ENCODE measurements around the gene GLI3.

GLI3 gene

GRCh38 chr7:42049761-42050160 lies 187.2 kb downstream of the GLI3 start:
- TF ChIP-seq ZNF394 (tag by site-specific recombination; IDR thresholded peaks at IDR 0.05; ENCODE audit: borderline replicate concordance) (no peak), ZNF16 (tag by site-specific recombination; IDR thresholded peaks at IDR 0.05; ENCODE audit: low read depth) (no peak), ZNF777 (tag by site-specific recombination; IDR thresholded peaks at IDR 0.05; ENCODE audit: borderline replicate concordance) (no peak), ZNF433 (tag by site-specific recombination; IDR thresholded peaks at IDR 0.05; ENCODE audit: low read depth) (no peak), ZNF560 (tag by site-specific recombination; IDR thresholded peaks at IDR 0.05; ENCODE audit: borderline replicate concordance) (no peak), TCF7L2 (IDR thresholded peaks at IDR 0.05; ENCODE audit: borderline replicate concordance, low read depth, low read length) (no peak)
- no peak overlapping the region for H3K27ac ChIP-seq (ENCODE audit: extremely low read depth, low read depth, low read length)
- H3K4me3 ChIP-seq (ENCODE audit: low read depth, low read length): no peak overlapping the region
- no peaks in the 10 kb centered on the region for H3K9me3 ChIP-seq (ENCODE audit: control insufficient read depth, insufficient read depth, low read depth, low read length)
- 0 out of 2 replicates have a peak, but pooled peaks cover 3% of the 10 kb centered on the region for H3K4me1 ChIP-seq (ENCODE audit: control insufficient read depth, insufficient read depth, low read length)
- peaks cover 3 to 25% of the 10 kb centered on the region in 2 experiments for H3K36me3 ChIP-seq (ENCODE audit: control insufficient read depth in 2 of 2, insufficient read depth in 1 of 2, low read length in 2 of 2)
- POLR2A ChIA-PET: no interaction called here
- CTCF ChIA-PET: interaction anchor here (0.5 to 1.1 kb wide), 3 partner anchors 9 to 500 kb away, joined by 3 to 4 read pairs (median 3); no protein-coding TSS in a partner anchor

DNA sequence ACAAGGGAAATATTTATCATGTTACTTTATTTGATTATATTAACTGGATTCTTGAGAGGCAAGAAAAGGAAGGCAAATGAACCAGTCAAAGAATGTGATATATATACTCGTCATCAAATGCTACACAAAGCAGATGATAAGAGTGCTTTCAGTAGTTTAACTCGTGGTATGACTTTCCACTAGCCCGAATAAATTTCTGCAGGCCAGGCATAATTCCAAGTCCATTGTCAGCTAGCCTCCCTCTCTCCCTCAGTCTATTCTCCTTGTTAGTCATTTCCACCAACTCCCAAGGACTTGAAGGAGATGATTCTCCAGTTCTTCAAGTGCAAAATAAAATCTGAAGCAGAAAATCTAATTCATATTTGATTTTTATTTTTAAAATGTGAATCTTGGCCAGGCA lies 190.5 kb downstream of the GLI3 start:
- Histone ChIP-seq H3K9me3 (ENCODE audit: control insufficient read depth, insufficient read depth, low read depth, low read length) (no peaks in the 10 kb centered on the region), H3K36me3 (ENCODE audit: control insufficient read depth in 2 of 2, insufficient read depth in 1 of 2, low read length in 2 of 2) (peaks cover 3 to 37% of the 10 kb centered on the region in 2 experiments), H3K27ac (ENCODE audit: extremely low read depth, low read depth, low read length) (no peak overlapping the region), H3K4me3 (ENCODE audit: low read depth, low read length) (no peak overlapping the region), H3K4me1 (ENCODE audit: control insufficient read depth, insufficient read depth, low read length) (no peaks in the 10 kb centered on the region)
- POLR2A ChIA-PET: no interaction called here
- CTCF ChIA-PET: interaction anchor here (0.8 to 1.0 kb wide), 2 partner anchors 335 to 379 kb away, joined by 3 read pairs; no protein-coding TSS in a partner anchor
- TF ChIP-seq KLF8 (tag by site-specific recombination; IDR thresholded peaks at IDR 0.05): no peak
- TF ChIP-seq ZNF223 (tag by site-specific recombination; IDR thresholded peaks at IDR 0.05): no peak
- TF ChIP-seq, protein P1, sequence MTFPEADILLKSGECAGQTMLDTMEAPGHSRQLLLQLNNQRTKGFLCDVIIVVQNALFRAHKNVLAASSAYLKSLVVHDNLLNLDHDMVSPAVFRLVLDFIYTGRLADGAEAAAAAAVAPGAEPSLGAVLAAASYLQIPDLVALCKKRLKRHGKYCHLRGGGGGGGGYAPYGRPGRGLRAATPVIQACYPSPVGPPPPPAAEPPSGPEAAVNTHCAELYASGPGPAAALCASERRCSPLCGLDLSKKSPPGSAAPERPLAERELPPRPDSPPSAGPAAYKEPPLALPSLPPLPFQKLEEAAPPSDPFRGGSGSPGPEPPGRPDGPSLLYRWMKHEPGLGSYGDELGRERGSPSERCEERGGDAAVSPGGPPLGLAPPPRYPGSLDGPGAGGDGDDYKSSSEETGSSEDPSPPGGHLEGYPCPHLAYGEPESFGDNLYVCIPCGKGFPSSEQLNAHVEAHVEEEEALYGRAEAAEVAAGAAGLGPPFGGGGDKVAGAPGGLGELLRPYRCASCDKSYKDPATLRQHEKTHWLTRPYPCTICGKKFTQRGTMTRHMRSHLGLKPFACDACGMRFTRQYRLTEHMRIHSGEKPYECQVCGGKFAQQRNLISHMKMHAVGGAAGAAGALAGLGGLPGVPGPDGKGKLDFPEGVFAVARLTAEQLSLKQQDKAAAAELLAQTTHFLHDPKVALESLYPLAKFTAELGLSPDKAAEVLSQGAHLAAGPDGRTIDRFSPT (tag by site-specific recombination; IDR thresholded peaks at IDR 0.05): no peak
- TF ChIP-seq ATF2 (tag by site-specific recombination; IDR thresholded peaks at IDR 0.05; ENCODE audit: low read depth): no peak
- TF ChIP-seq ZFHX2 (tag by site-specific recombination; conservative IDR thresholded peaks at IDR 0.05): no peak
- TF ChIP-seq, protein P2, sequence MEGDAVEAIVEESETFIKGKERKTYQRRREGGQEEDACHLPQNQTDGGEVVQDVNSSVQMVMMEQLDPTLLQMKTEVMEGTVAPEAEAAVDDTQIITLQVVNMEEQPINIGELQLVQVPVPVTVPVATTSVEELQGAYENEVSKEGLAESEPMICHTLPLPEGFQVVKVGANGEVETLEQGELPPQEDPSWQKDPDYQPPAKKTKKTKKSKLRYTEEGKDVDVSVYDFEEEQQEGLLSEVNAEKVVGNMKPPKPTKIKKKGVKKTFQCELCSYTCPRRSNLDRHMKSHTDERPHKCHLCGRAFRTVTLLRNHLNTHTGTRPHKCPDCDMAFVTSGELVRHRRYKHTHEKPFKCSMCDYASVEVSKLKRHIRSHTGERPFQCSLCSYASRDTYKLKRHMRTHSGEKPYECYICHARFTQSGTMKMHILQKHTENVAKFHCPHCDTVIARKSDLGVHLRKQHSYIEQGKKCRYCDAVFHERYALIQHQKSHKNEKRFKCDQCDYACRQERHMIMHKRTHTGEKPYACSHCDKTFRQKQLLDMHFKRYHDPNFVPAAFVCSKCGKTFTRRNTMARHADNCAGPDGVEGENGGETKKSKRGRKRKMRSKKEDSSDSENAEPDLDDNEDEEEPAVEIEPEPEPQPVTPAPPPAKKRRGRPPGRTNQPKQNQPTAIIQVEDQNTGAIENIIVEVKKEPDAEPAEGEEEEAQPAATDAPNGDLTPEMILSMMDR (tag by site-specific recombination; IDR thresholded peaks at IDR 0.05): no peak
- no peak for TF ChIP-seq ZNF473 (tag by site-specific recombination; IDR thresholded peaks at IDR 0.05)
- TF ChIP-seq ZFP41 (tag by site-specific recombination; IDR thresholded peaks at IDR 0.05; ENCODE audit: borderline replicate concordance): no peak
- TF ChIP-seq TSHZ1 (tag by site-specific recombination; IDR thresholded peaks at IDR 0.05; ENCODE audit: borderline replicate concordance): no peak
- TF ChIP-seq, protein P3, sequence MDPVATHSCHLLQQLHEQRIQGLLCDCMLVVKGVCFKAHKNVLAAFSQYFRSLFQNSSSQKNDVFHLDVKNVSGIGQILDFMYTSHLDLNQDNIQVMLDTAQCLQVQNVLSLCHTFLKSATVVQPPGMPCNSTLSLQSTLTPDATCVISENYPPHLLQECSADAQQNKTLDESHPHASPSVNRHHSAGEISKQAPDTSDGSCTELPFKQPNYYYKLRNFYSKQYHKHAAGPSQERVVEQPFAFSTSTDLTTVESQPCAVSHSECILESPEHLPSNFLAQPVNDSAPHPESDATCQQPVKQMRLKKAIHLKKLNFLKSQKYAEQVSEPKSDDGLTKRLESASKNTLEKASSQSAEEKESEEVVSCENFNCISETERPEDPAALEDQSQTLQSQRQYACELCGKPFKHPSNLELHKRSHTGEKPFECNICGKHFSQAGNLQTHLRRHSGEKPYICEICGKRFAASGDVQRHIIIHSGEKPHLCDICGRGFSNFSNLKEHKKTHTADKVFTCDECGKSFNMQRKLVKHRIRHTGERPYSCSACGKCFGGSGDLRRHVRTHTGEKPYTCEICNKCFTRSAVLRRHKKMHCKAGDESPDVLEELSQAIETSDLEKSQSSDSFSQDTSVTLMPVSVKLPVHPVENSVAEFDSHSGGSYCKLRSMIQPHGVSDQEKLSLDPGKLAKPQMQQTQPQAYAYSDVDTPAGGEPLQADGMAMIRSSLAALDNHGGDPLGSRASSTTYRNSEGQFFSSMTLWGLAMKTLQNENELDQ (tag by site-specific recombination; IDR thresholded peaks at IDR 0.05; ENCODE audit: low read depth): no peak
- TF ChIP-seq ZNF157 (tag by site-specific recombination; IDR thresholded peaks at IDR 0.05): no peak
- no peak for TF ChIP-seq ZNF133 (tag by site-specific recombination; IDR thresholded peaks at IDR 0.05)
- TF ChIP-seq ZNF214 (tag by site-specific recombination; IDR thresholded peaks at IDR 0.05; ENCODE audit: borderline replicate concordance): no peak
- no peak for TF ChIP-seq SP7 (tag by site-specific recombination; IDR thresholded peaks at IDR 0.05)
- TF ChIP-seq ZNF639 (tag by site-specific recombination; IDR thresholded peaks at IDR 0.05): no peak
- TF ChIP-seq HOXC10 (CRISPR knock-in tag; IDR thresholded peaks at IDR 0.05): no peak
